K562 (cell line): ENCODE data around the gene RBM12. TPM values are rescaled to one million over a fixed set of nuclear protein-coding genes. Genes with fewer than 3 reads are reported as not detected.
A peak's percentile ranks its signal among the peaks of the same experiment; 100 is the strongest.

Experiments
- ARNT ChIP-seq, 2 experiments: fragments of 450-650 bp; IDR thresholded peaks; 2 replicates each; pipeline ENCODE4 v1.6.1; 2016; ENCODE audit warnings: mild to moderate bottlenecking in 1 of 2
- CBX2 ChIP-seq: fragments of 200-600 bp; sonication (generic); IDR thresholded peaks from one replicate; pipeline ENCODE4 v1.6.1; 2012; ENCODE audit warnings: mild to moderate bottlenecking, low read length, inconsistent platforms; ENCODE audit not compliant: insufficient read depth, poor library complexity, severe bottlenecking
- GTF2E2 ChIP-seq: fragments of 200-800 bp; sonication (Bioruptor generic); IDR thresholded peaks from 2 replicates; pipeline ENCODE4 v1.6.1; 2016; ENCODE audit warnings: missing genetic modification characterization, missing compliant biosample characterization
- KAT8 ChIP-seq: fragments of 450-650 bp; IDR thresholded peaks from 2 replicates; pipeline ENCODE4 v1.6.1; 2016; ENCODE audit warnings: low read depth, mild to moderate bottlenecking
- MCM3 ChIP-seq: fragments of 450-650 bp; IDR thresholded peaks from 2 replicates; pipeline ENCODE4 v1.6.1; 2016
- MCM5 ChIP-seq: fragments of 450-650 bp; IDR thresholded peaks from 2 replicates; pipeline ENCODE4 v1.6.1; 2016; ENCODE audit warnings: low read depth
- MTA3 ChIP-seq: fragments of 450-650 bp; formaldehyde crosslinking; IDR thresholded peaks from 2 replicates; pipeline ENCODE4 v1.6.1; 2017; ENCODE audit warnings: mild to moderate bottlenecking, borderline replicate concordance
- NFIX ChIP-seq: fragments of 250-450 bp; sonication (Bioruptor Pico); IDR thresholded peaks from 2 replicates; pipeline ENCODE4 v1.4.0; 2020; ENCODE audit warnings: low read depth, mild to moderate bottlenecking, moderate library complexity
- SLC30A9 ChIP-seq: fragments of 250-450 bp; sonication (Bioruptor Pico); IDR thresholded peaks from 2 replicates; pipeline ENCODE4 v1.8.0; 2022; ENCODE audit warnings: mild to moderate bottlenecking, moderate library complexity
- TAL1 ChIP-seq: fragments of 450-650 bp; IDR thresholded peaks from 2 replicates; pipeline ENCODE4 v1.6.1; 2016; ENCODE audit warnings: mild to moderate bottlenecking
- ZFX ChIP-seq: sonication (generic); formaldehyde crosslinking; IDR thresholded peaks from 2 replicates; pipeline ENCODE4 v1.8.0; 2022; ENCODE audit warnings: mild to moderate bottlenecking, missing genetic modification reagents, moderate library complexity
- ZNF146 ChIP-seq: IDR thresholded peaks from one replicate; pipeline ENCODE4 v1.6.1; 2018; ENCODE audit warnings: missing compliant biosample characterization; ENCODE audit not compliant: unreplicated experiment
- ZNF263 ChIP-seq: sonication (generic); formaldehyde crosslinking; IDR thresholded peaks from 2 replicates; pipeline ENCODE4 v1.8.0; 2022; ENCODE audit warnings: mild to moderate bottlenecking, missing genetic modification reagents, borderline replicate concordance
- ZNF668 ChIP-seq: fragments of 250-450 bp; sonication (Bioruptor Pico); IDR thresholded peaks from 2 replicates; pipeline ENCODE4 v1.8.0; 2022; ENCODE audit warnings: mild to moderate bottlenecking, inconsistent platforms
- polyA plus RNA-seq, 8 experiments: library from polyadenylated mRNA; depleted of rRNA in 4 of 8; stranded (reverse) in 5 of 8; unstranded in 3 of 8; fragments of >200 nt; fragmentation: Nextera tagmentation in 2 of 8; fragmentation: Illumina TruSeq in 1 of 8; extraction: Ambion mirVana in 2 of 8; extraction: Trizol in 1 of 8; gene quantifications; 2 replicates each; pipeline versions ENCODE4 v1.2.1 to v1.2.3, GENCODE V29; 2011 to 2014; ENCODE audit warnings: inconsistent platforms in 1 of 8, missing spikeins in 1 of 8
- total RNA-seq, 7 experiments: library from RNA; depleted of rRNA in 6 of 7; stranded (reverse); fragments of >200 nt in 6 of 7; fragmentation: Illumina TruSeq in 2 of 7; extraction: Trizol in 2 of 7; gene quantifications; 2 replicates each; pipeline versions ENCODE4 v1.2.1 to v1.2.3, GENCODE V29; 2011 to 2021; ENCODE audit warnings: low replicate concordance in 1 of 7
- TF ChIP-seq, protein P1 (sequence below): fragments of 450-650 bp; IDR thresholded peaks from 2 replicates; pipeline ENCODE4 v1.7.0; 2016; ENCODE audit warnings: borderline replicate concordance
- TF ChIP-seq, protein P2 (sequence below): fragments of 250-450 bp; sonication (Bioruptor Pico); IDR thresholded peaks from 2 replicates; pipeline ENCODE4 v1.4.0; 2020

RBM12 gene
- total and polyA plus RNA-seq, 9 of the 15 experiments (the other 6 are each of a cell fraction or from before 2014, with no cell fraction given): 5.0 to 162 (median 73.3) TPM

DNA sequence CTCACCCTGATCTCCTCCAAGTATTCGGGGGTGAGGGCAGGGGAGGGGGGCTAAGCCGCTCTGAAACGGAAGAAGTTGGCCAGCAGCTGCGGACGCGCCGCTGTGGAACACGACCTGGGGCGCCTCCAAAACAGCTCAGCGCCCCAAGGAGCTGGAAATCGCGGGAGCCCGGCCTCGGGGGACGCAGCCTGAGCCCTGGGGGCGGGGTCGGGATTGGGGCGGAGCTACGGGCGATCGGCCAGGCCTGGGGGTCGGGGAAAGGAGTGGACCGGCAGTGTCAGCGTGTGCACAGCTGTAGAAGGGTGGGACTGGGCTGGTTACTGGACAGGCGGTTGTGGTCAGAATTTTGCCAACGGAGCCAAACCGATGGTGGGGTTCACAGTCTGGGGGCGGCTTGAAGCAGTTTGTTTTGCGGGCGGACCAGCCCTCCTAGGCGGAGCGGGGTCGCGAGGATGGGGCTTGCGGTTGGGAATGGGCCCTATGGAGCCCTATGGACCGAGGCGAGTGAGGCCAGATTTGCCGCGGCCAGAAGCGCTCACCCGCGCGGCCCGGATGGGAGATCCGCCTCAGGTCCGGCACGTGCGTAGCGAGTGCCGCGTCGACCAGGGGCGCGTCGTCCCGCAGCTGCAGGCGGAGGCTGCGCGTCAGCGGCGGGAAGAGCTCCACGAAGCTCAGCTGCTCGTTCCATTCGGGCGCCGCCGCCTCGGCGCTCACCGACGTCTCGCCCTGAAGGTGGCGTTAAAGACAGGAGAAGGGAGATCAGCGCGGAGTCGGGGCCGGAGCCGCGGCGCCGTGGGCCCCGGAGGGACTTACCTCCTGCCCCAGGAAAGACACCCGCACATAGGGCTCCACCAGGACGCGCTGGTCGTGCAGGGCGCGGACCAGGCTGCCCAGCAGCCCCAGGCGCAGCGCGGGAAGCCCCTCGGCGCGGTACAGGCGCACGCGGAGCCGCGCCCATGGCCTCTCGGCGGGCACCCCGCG is 63.4 kb downstream of the RBM12 start (continued):
- TF ChIP-seq GTF2E2 (tag): no peak
- TF ChIP-seq NFIX (CRISPR knock-in tag): no peak
- no peak for TF ChIP-seq ZNF146 (CRISPR knock-in tag)
- TF ChIP-seq ZNF263 (CRISPR knock-in tag): peak; percentile 62
- peak; percentile 63 for TF ChIP-seq ZFX (CRISPR knock-in tag)
- TF ChIP-seq SLC30A9: no peak
- no peak for TF ChIP-seq CBX2
- no peak for TF ChIP-seq ARNT (IDR thresholded peaks at IDR 0.05)
- no peak for TF ChIP-seq MCM5
- TF ChIP-seq, protein P1, sequence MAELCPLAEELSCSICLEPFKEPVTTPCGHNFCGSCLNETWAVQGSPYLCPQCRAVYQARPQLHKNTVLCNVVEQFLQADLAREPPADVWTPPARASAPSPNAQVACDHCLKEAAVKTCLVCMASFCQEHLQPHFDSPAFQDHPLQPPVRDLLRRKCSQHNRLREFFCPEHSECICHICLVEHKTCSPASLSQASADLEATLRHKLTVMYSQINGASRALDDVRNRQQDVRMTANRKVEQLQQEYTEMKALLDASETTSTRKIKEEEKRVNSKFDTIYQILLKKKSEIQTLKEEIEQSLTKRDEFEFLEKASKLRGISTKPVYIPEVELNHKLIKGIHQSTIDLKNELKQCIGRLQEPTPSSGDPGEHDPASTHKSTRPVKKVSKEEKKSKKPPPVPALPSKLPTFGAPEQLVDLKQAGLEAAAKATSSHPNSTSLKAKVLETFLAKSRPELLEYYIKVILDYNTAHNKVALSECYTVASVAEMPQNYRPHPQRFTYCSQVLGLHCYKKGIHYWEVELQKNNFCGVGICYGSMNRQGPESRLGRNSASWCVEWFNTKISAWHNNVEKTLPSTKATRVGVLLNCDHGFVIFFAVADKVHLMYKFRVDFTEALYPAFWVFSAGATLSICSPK: no peak
- TF ChIP-seq ZNF668 (CRISPR knock-in tag): no peak
- peak; percentile 76; the same call in 1 of the 2 replicates for TF ChIP-seq MTA3
- TF ChIP-seq MCM3: no peak
- TF ChIP-seq, protein P2, sequence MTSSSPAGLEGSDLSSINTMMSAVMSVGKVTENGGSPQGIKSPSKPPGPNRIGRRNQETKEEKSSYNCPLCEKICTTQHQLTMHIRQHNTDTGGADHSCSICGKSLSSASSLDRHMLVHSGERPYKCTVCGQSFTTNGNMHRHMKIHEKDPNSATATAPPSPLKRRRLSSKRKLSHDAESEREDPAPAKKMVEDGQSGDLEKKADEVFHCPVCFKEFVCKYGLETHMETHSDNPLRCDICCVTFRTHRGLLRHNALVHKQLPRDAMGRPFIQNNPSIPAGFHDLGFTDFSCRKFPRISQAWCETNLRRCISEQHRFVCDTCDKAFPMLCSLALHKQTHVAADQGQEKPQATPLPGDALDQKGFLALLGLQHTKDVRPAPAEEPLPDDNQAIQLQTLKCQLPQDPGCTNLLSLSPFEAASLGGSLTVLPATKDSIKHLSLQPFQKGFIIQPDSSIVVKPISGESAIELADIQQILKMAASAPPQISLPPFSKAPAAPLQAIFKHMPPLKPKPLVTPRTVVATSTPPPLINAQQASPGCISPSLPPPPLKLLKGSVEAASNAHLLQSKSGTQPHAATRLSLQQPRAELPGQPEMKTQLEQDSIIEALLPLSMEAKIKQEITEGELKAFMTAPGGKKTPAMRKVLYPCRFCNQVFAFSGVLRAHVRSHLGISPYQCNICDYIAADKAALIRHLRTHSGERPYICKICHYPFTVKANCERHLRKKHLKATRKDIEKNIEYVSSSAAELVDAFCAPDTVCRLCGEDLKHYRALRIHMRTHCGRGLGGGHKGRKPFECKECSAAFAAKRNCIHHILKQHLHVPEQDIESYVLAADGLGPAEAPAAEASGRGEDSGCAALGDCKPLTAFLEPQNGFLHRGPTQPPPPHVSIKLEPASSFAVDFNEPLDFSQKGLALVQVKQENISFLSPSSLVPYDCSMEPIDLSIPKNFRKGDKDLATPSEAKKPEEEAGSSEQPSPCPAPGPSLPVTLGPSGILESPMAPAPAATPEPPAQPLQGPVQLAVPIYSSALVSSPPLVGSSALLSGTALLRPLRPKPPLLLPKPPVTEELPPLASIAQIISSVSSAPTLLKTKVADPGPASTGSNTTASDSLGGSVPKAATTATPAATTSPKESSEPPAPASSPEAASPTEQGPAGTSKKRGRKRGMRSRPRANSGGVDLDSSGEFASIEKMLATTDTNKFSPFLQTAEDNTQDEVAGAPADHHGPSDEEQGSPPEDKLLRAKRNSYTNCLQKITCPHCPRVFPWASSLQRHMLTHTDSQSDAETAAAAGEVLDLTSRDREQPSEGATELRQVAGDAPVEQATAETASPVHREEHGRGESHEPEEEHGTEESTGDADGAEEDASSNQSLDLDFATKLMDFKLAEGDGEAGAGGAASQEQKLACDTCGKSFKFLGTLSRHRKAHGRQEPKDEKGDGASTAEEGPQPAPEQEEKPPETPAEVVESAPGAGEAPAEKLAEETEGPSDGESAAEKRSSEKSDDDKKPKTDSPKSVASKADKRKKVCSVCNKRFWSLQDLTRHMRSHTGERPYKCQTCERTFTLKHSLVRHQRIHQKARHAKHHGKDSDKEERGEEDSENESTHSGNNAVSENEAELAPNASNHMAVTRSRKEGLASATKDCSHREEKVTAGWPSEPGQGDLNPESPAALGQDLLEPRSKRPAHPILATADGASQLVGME (CRISPR knock-in tag): no peak
- no peak for TF ChIP-seq KAT8
- TF ChIP-seq TAL1: no peak
